ENCODE results near the gene TRAK2. TPM values are rescaled to one million over a fixed set of nuclear protein-coding genes. Genes with fewer than 3 reads are reported as not detected.

TRAK2 gene
- total and polyA plus RNA-seq, 9 of the 15 experiments (the other 6 are each of a cell fraction or from before 2014, with no cell fraction given): 3.4 to 10.4 (median 7.3) TPM

DNA sequence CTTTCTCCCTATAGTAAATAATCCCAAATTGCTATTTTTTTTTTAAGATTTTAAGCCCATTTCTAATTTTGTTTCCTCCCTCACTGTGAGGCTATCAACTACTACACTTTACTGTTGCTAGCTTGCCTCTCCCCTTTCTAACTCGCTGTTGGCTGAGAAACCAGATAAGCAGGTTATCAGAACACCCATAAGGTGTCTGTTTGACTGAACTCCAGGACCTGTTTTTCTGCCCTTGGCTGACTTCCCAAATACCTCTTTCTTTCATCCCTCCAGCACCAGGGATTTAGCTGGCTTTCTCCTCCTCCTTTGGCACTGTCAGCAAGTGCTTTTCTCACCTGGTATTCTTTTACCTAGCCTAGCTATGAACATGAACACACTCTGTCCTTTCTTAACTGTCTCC lies 11.1 kb downstream of the TRAK2 start (continued):
- no peak for TF ChIP-seq TCFL5 (CRISPR knock-in tag; conservative IDR thresholded peaks at IDR 0.05)
- no peak for TF ChIP-seq MAZ (CRISPR knock-in tag; conservative IDR thresholded peaks at IDR 0.05 in 1 of 2, IDR thresholded peaks at IDR 0.05 in 1 of 2)
- no peak for TF ChIP-seq CBFB (CRISPR knock-in tag; IDR thresholded peaks at IDR 0.05)
- no peak for TF ChIP-seq KAT7 (CRISPR knock-in tag; IDR thresholded peaks at IDR 0.05; ENCODE audit: borderline replicate concordance)
- no peak for TF ChIP-seq MEF2D (tag; conservative IDR thresholded peaks at IDR 0.05; ENCODE audit: low read depth)
- TF ChIP-seq RBM14 (IDR thresholded peaks at IDR 0.05; ENCODE audit: borderline replicate concordance, insufficient read depth, low read depth, low read length): no peak
- no peak for TF ChIP-seq ZNF146 (CRISPR knock-in tag; IDR thresholded peaks at IDR 0.05; ENCODE audit: unreplicated experiment)
- TF ChIP-seq, protein P1, sequence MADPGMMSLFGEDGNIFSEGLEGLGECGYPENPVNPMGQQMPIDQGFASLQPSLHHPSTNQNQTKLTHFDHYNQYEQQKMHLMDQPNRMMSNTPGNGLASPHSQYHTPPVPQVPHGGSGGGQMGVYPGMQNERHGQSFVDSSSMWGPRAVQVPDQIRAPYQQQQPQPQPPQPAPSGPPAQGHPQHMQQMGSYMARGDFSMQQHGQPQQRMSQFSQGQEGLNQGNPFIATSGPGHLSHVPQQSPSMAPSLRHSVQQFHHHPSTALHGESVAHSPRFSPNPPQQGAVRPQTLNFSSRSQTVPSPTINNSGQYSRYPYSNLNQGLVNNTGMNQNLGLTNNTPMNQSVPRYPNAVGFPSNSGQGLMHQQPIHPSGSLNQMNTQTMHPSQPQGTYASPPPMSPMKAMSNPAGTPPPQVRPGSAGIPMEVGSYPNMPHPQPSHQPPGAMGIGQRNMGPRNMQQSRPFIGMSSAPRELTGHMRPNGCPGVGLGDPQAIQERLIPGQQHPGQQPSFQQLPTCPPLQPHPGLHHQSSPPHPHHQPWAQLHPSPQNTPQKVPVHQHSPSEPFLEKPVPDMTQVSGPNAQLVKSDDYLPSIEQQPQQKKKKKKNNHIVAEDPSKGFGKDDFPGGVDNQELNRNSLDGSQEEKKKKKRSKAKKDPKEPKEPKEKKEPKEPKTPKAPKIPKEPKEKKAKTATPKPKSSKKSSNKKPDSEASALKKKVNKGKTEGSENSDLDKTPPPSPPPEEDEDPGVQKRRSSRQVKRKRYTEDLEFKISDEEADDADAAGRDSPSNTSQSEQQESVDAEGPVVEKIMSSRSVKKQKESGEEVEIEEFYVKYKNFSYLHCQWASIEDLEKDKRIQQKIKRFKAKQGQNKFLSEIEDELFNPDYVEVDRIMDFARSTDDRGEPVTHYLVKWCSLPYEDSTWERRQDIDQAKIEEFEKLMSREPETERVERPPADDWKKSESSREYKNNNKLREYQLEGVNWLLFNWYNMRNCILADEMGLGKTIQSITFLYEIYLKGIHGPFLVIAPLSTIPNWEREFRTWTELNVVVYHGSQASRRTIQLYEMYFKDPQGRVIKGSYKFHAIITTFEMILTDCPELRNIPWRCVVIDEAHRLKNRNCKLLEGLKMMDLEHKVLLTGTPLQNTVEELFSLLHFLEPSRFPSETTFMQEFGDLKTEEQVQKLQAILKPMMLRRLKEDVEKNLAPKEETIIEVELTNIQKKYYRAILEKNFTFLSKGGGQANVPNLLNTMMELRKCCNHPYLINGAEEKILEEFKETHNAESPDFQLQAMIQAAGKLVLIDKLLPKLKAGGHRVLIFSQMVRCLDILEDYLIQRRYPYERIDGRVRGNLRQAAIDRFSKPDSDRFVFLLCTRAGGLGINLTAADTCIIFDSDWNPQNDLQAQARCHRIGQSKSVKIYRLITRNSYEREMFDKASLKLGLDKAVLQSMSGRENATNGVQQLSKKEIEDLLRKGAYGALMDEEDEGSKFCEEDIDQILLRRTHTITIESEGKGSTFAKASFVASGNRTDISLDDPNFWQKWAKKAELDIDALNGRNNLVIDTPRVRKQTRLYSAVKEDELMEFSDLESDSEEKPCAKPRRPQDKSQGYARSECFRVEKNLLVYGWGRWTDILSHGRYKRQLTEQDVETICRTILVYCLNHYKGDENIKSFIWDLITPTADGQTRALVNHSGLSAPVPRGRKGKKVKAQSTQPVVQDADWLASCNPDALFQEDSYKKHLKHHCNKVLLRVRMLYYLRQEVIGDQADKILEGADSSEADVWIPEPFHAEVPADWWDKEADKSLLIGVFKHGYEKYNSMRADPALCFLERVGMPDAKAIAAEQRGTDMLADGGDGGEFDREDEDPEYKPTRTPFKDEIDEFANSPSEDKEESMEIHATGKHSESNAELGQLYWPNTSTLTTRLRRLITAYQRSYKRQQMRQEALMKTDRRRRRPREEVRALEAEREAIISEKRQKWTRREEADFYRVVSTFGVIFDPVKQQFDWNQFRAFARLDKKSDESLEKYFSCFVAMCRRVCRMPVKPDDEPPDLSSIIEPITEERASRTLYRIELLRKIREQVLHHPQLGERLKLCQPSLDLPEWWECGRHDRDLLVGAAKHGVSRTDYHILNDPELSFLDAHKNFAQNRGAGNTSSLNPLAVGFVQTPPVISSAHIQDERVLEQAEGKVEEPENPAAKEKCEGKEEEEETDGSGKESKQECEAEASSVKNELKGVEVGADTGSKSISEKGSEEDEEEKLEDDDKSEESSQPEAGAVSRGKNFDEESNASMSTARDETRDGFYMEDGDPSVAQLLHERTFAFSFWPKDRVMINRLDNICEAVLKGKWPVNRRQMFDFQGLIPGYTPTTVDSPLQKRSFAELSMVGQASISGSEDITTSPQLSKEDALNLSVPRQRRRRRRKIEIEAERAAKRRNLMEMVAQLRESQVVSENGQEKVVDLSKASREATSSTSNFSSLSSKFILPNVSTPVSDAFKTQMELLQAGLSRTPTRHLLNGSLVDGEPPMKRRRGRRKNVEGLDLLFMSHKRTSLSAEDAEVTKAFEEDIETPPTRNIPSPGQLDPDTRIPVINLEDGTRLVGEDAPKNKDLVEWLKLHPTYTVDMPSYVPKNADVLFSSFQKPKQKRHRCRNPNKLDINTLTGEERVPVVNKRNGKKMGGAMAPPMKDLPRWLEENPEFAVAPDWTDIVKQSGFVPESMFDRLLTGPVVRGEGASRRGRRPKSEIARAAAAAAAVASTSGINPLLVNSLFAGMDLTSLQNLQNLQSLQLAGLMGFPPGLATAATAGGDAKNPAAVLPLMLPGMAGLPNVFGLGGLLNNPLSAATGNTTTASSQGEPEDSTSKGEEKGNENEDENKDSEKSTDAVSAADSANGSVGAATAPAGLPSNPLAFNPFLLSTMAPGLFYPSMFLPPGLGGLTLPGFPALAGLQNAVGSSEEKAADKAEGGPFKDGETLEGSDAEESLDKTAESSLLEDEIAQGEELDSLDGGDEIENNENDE (IDR thresholded peaks at IDR 0.05; ENCODE audit: low read depth, low read length): no peak
- TF ChIP-seq ZNF668 (CRISPR knock-in tag; IDR thresholded peaks at IDR 0.05): no peak
- TF ChIP-seq, protein P2, sequence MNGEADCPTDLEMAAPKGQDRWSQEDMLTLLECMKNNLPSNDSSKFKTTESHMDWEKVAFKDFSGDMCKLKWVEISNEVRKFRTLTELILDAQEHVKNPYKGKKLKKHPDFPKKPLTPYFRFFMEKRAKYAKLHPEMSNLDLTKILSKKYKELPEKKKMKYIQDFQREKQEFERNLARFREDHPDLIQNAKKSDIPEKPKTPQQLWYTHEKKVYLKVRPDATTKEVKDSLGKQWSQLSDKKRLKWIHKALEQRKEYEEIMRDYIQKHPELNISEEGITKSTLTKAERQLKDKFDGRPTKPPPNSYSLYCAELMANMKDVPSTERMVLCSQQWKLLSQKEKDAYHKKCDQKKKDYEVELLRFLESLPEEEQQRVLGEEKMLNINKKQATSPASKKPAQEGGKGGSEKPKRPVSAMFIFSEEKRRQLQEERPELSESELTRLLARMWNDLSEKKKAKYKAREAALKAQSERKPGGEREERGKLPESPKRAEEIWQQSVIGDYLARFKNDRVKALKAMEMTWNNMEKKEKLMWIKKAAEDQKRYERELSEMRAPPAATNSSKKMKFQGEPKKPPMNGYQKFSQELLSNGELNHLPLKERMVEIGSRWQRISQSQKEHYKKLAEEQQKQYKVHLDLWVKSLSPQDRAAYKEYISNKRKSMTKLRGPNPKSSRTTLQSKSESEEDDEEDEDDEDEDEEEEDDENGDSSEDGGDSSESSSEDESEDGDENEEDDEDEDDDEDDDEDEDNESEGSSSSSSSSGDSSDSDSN (IDR thresholded peaks at IDR 0.05; ENCODE audit: borderline replicate concordance in 1 of 2, low read depth in 2 of 2, low read length in 2 of 2): no peak
- no peak for TF ChIP-seq RFX5 (IDR thresholded peaks at IDR 0.05; ENCODE audit: low read depth, low read length)
- TF ChIP-seq CEBPB (tag; IDR thresholded peaks at IDR 0.05): no peak
- no peak for TF ChIP-seq ZNF408 (CRISPR knock-in tag; IDR thresholded peaks at IDR 0.05; ENCODE audit: low read depth)
- no peak for TF ChIP-seq NR1H2 (CRISPR knock-in tag; IDR thresholded peaks at IDR 0.05)
- TF ChIP-seq ZNF436 (CRISPR knock-in tag; IDR thresholded peaks at IDR 0.05): no peak

All from K562 (cell line).